Neural progenitor cell (in vitro differentiated cells): ENCODE data around the gene CCDC82. TPM values are rescaled to one million over a fixed set of nuclear protein-coding genes. Genes with fewer than 3 reads are reported as not detected.

Source experiments
- DNase-seq: peaks from one replicate; pipeline ENCODE4 v3.0.0-alpha.2; 2016; ENCODE audit warnings: low spot score
- H2AFZ ChIP-seq: fragments of 200-600 bp; sonication (generic); replicated peaks from 2 replicates; pipeline ENCODE4 v1.6.1; 2016; ENCODE audit warnings: antibody characterized with exemption
- H3F3A ChIP-seq: fragments of 200-600 bp; sonication (generic); 2 replicates; pipeline ENCODE4 v1.6.1; 2016; ENCODE audit warnings: antibody characterized with exemption, low read depth
- H3K27ac ChIP-seq: fragments of 200-600 bp; sonication (generic); 2 replicates; pipeline ENCODE4 v1.5.1; 2016; ENCODE audit warnings: mild to moderate bottlenecking
- H3K27me3 ChIP-seq: fragments of 200-600 bp; sonication (generic); 2 replicates; pipeline ENCODE4 v1.6.1; 2016; ENCODE audit warnings: mild to moderate bottlenecking, moderate library complexity
- H3K36me3 ChIP-seq: fragments of 200-600 bp; sonication (generic); 2 replicates; pipeline ENCODE4 v1.5.1; 2016
- H3K4me1 ChIP-seq: fragments of 200-600 bp; sonication (generic); 2 replicates; pipeline ENCODE4 v1.6.1; 2016; ENCODE audit warnings: mixed run types
- H3K4me2 ChIP-seq: fragments of 200-600 bp; sonication (generic); 2 replicates; pipeline ENCODE4 v1.6.1; 2016
- H3K4me3 ChIP-seq: fragments of 200-600 bp; sonication (generic); 2 replicates; pipeline ENCODE4 v1.5.1; 2016
- H3K79me2 ChIP-seq: fragments of 200-600 bp; sonication (generic); 2 replicates; pipeline ENCODE4 v1.6.1; 2016; ENCODE audit warnings: low read depth
- H3K9ac ChIP-seq: fragments of 200-600 bp; sonication (generic); 2 replicates; pipeline ENCODE4 v1.6.1; 2016
- H3K9me3 ChIP-seq: fragments of 200-600 bp; sonication (generic); 2 replicates; pipeline ENCODE4 v1.5.1; 2016; ENCODE audit warnings: low read depth
- H4K20me1 ChIP-seq: fragments of 200-600 bp; sonication (generic); 2 replicates; pipeline ENCODE4 v1.6.1; 2016; ENCODE audit warnings: low read depth
- H3K27ac Mint-ChIP-seq: 3 replicates; pipeline ENCODE4 v1.8.0; 2021; ENCODE audit warnings: mixed read lengths
- H3K27me3 Mint-ChIP-seq: 2 replicates; pipeline ENCODE4 v1.8.0; 2022; ENCODE audit warnings: low read depth, mild to moderate bottlenecking, inconsistent platforms, moderate library complexity, mixed read lengths; ENCODE audit not compliant: insufficient read depth
- H3K36me3 Mint-ChIP-seq: 3 replicates; pipeline ENCODE4 v1.8.0; 2021; ENCODE audit warnings: mixed read lengths
- H3K4me1 Mint-ChIP-seq: 3 replicates; pipeline ENCODE4 v1.8.0; 2021; ENCODE audit warnings: mixed read lengths
- H3K4me3 Mint-ChIP-seq: 3 replicates; pipeline ENCODE4 v1.8.0; 2021; ENCODE audit warnings: mild to moderate bottlenecking, moderate library complexity, mixed read lengths
- H3K9me3 Mint-ChIP-seq: 3 replicates; pipeline ENCODE4 v1.8.0; 2020; ENCODE audit warnings: mixed read lengths
- CTCF ChIP-seq: fragments of 200-600 bp; sonication (generic); IDR thresholded peaks from 2 replicates; pipeline ENCODE4 v1.5.1; 2017; ENCODE audit warnings: antibody characterized with exemption, mild to moderate bottlenecking
- EZH2 ChIP-seq: fragments of 200-600 bp; sonication (generic); IDR thresholded peaks from 2 replicates; pipeline ENCODE4 v1.6.1; 2017; ENCODE audit warnings: antibody characterized with exemption, mild to moderate bottlenecking, moderate library complexity
- EZH2phosphoT487 ChIP-seq: fragments of 200-600 bp; sonication (generic); IDR thresholded peaks from 2 replicates; pipeline ENCODE4 v1.6.1; 2017; ENCODE audit warnings: antibody characterized with exemption
- total RNA-seq: library from RNA; depleted of rRNA; stranded (reverse); fragments of >200 nt; gene quantifications from 2 replicates; pipeline ENCODE4 v1.2.3, GENCODE V29; 2015; ENCODE audit warnings: low replicate concordance

Gene CCDC82
- total RNA-seq, 1 donor from 2014 or later: 48.3 TPM

- no peak overlapping the region for H3K27ac Mint-ChIP-seq
- H4K20me1 ChIP-seq: no peaks in the 10 kb centered on the region
- no peaks in the 10 kb centered on the region for H3K79me2 ChIP-seq
- H3K4me1 Mint-ChIP-seq: no peaks in the 10 kb centered on the region
- H3K4me3 ChIP-seq: no peak overlapping the region
- no peaks in the 10 kb centered on the region for H3K9me3 Mint-ChIP-seq
- no peak overlapping the region for H3K27ac ChIP-seq
- H3K9me3 ChIP-seq: no peaks in the 10 kb centered on the region
- H3K9ac ChIP-seq: no peak overlapping the region
- no peak overlapping the region for H2AFZ ChIP-seq
- H3K36me3 ChIP-seq: no peaks in the 10 kb centered on the region
- no peaks in the 10 kb centered on the region for H3K4me1 ChIP-seq
- no peak for TF ChIP-seq EZH2
- no peak for TF ChIP-seq EZH2phosphoT487
- TF ChIP-seq CTCF: no peak
- no peak for DNase-seq
- H3K4me2 ChIP-seq: no peak overlapping the region
- no peaks in the 10 kb centered on the region for H3K27me3 ChIP-seq
- no peak overlapping the region for H3K4me3 Mint-ChIP-seq
- H3K36me3 Mint-ChIP-seq: peaks cover 32% of the 10 kb centered on the region
- no peaks in the 10 kb centered on the region for H3K27me3 Mint-ChIP-seq
- no peaks in the 10 kb centered on the region for H3F3A ChIP-seq
Observed at GRCh38 chr11:96357794-96358193, 31.9 kb downstream of the CCDC82 start.

- H3K4me3 ChIP-seq: no peak overlapping the region
- H4K20me1 ChIP-seq: no peaks in the 10 kb centered on the region
- Mint-ChIP-seq H3K4me3 (no peak overlapping the region), H3K4me1 (no peaks in the 10 kb centered on the region), H3K27ac (no peak overlapping the region), H3K36me3 (peaks cover 34% of the 10 kb centered on the region), H3K9me3 (no peaks in the 10 kb centered on the region), H3K27me3 (no peaks in the 10 kb centered on the region)
- H2AFZ ChIP-seq: no peak overlapping the region
- no peak overlapping the region for H3K9ac ChIP-seq
- no peaks in the 10 kb centered on the region for H3K79me2 ChIP-seq
- H3K4me2 ChIP-seq: no peak overlapping the region
- DNase-seq: no peak
- H3K9me3 ChIP-seq: no peaks in the 10 kb centered on the region
- no peaks in the 10 kb centered on the region for H3F3A ChIP-seq
- TF ChIP-seq EZH2phosphoT487: no peak
- no peak for TF ChIP-seq EZH2
- TF ChIP-seq CTCF: no peak
- no peak overlapping the region for H3K27ac ChIP-seq
- H3K36me3 ChIP-seq: peaks cover 5% of the 10 kb centered on the region
- H3K27me3 ChIP-seq: no peaks in the 10 kb centered on the region
- H3K4me1 ChIP-seq: no peaks in the 10 kb centered on the region
Observed at GRCh38 chr11:96356848-96357247, 32.9 kb downstream of the CCDC82 start.

- H3K36me3 Mint-ChIP-seq: peaks cover 4% of the 10 kb centered on the region
- peak; percentile 96 for DNase-seq
Observed at GRCh38 chr11:96342961-96343711, 46.6 kb downstream of the CCDC82 start, which contains the start of gene MAML2. MAML2 (minus strand) TSS chr11:96343195; CDS start chr11:96341895, 1,300 bp downstream.

More at GRCh38 chr11:96342961-96343711, 46.6 kb downstream of the CCDC82 start, which contains the start of gene MAML2:
- Mint-ChIP-seq H3K27ac (peak within 1 kb of the TSS; percentile 58), H3K4me3 (peak within 1 kb of the TSS; percentile 90), H3K4me1 (peaks cover 42% of the 10 kb centered on the region), H3K9me3 (peaks cover 7% of the 10 kb centered on the region), H3K27me3 (peaks cover 5% of the 10 kb centered on the region)
- TF ChIP-seq CTCF (peak; percentile 79), EZH2 (no peak), EZH2phosphoT487 (no peak)
- H3K4me3 ChIP-seq: peak within 1 kb of the TSS; percentile 70
- H3K9me3 ChIP-seq: no peaks in the 10 kb centered on the region
- no peaks in the 10 kb centered on the region for H3K36me3 ChIP-seq
- H3K4me1 ChIP-seq: peaks cover 12% of the 10 kb centered on the region
- peak within 1 kb of the TSS; percentile 23 for H3K27ac ChIP-seq
- H3F3A ChIP-seq: peaks cover 14% of the 10 kb centered on the region
- no peak within 1 kb of the TSS for H3K9ac ChIP-seq
- H3K79me2 ChIP-seq: no peaks in the 10 kb centered on the region
- peak within 1 kb of the TSS; percentile 71 for H2AFZ ChIP-seq
- H3K4me2 ChIP-seq: peak within 1 kb of the TSS; percentile 76
- H3K27me3 ChIP-seq: no peaks in the 10 kb centered on the region
- no peaks in the 10 kb centered on the region for H4K20me1 ChIP-seq
